Measurements from ENCODE around the gene CD58. TPM values are rescaled to one million over a fixed set of nuclear protein-coding genes. Genes with fewer than 3 reads are reported as not detected.

Gene CD58
- polyA plus RNA-seq, 1 of the 3 experiments (the other 2 are of a cell fraction): 18.1 TPM

DNA sequence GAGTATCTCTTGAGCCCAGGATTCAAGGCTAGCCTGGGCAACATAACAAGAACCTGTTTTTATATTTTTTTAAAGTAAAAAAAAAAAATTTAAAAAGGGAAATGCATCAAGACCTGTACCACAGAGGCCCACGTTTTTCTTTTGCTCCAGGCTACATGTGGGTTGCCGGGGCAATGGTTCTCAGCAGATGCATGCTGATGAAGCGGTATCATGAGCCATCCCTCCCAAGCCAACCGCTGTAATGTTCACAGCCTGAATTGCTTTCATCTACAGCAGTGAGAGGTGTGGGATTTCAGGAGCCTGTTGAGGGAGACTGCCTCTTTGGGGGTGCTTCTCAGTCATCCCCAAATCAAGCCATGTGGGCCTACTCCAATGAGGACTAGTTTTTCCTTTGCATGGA, 60.5 kb downstream of the CD58 start:
- Histone ChIP-seq H3K4me2 (no peak overlapping the region), H3K9me3 (no peaks in the 10 kb centered on the region), H3K4me3 (ENCODE audit: low read depth in 2 of 2, low read length in 1 of 2) (no peak overlapping the region), H3K27ac (ENCODE audit: low read depth in 2 of 2, low read length in 1 of 2) (peak overlapping the region in 1 of 2 experiments; percentile 97; a peak in 2 of 4 replicates), H4K20me1 (ENCODE audit: insufficient read depth) (no peaks in the 10 kb centered on the region), H2AFZ (ENCODE audit: low read depth) (no peak overlapping the region), H3K9ac (no peak overlapping the region), H3K27me3 (ENCODE audit: insufficient read depth) (no peaks in the 10 kb centered on the region), H3F3A (replicated peaks; ENCODE audit: insufficient read depth) (peaks cover 29% of the 10 kb centered on the region), H3K4me1 (ENCODE audit: control insufficient read depth in 1 of 2, insufficient read depth in 2 of 2, low read depth in 1 of 2, low read length in 1 of 2) (peaks cover 14 to 31% of the 10 kb centered on the region in 2 experiments; a peak in 3 of 4 replicates), H3K9me2 (no peaks in the 10 kb centered on the region), H3K36me3 (replicated peaks in 1 of 2; ENCODE audit: control insufficient read depth in 1 of 2, insufficient read depth in 2 of 2, low read length in 1 of 2) (no peaks in the 10 kb centered on the region), H3K79me2 (ENCODE audit: insufficient read depth) (no peaks in the 10 kb centered on the region)
- TF ChIP-seq POLR2AphosphoS5 (IDR thresholded peaks at IDR 0.05; ENCODE audit: low read depth, low read length) (no peak), EP300 (IDR thresholded peaks at IDR 0.05; ENCODE audit: borderline replicate concordance in 1 of 2, low read depth in 1 of 2, low read length in 1 of 2) (no peak), SIN3A (IDR thresholded peaks at IDR 0.05; ENCODE audit: borderline replicate concordance, low read depth, low read length) (no peak), FOSL2 (IDR thresholded peaks at IDR 0.05; ENCODE audit: borderline replicate concordance, low read depth) (no peak), TEAD4 (IDR thresholded peaks at IDR 0.05; ENCODE audit: borderline replicate concordance, insufficient read depth) (no peak), MEF2A (IDR thresholded peaks at IDR 0.05; ENCODE audit: borderline replicate concordance, low read depth) (no peak), EZH2phosphoT487 (IDR thresholded peaks at IDR 0.05; ENCODE audit: borderline replicate concordance, low read depth) (no peak), RCOR1 (IDR thresholded peaks at IDR 0.05; ENCODE audit: low read length) (no peak), RXRA (IDR thresholded peaks at IDR 0.05; ENCODE audit: borderline replicate concordance, low read depth) (no peak), YY1 (IDR thresholded peaks at IDR 0.05; ENCODE audit: low read depth) (no peak), TAF1 (IDR thresholded peaks at IDR 0.05; ENCODE audit: borderline replicate concordance, low read depth, low read length) (no peak), GATA2 (CRISPR knock-in tag; IDR thresholded peaks at IDR 0.05) (no peak)
- TF ChIP-seq, protein P1, sequence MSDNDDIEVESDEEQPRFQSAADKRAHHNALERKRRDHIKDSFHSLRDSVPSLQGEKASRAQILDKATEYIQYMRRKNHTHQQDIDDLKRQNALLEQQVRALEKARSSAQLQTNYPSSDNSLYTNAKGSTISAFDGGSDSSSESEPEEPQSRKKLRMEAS (IDR thresholded peaks at IDR 0.05; ENCODE audit: low read depth): no peak
- TF ChIP-seq, protein P2, sequence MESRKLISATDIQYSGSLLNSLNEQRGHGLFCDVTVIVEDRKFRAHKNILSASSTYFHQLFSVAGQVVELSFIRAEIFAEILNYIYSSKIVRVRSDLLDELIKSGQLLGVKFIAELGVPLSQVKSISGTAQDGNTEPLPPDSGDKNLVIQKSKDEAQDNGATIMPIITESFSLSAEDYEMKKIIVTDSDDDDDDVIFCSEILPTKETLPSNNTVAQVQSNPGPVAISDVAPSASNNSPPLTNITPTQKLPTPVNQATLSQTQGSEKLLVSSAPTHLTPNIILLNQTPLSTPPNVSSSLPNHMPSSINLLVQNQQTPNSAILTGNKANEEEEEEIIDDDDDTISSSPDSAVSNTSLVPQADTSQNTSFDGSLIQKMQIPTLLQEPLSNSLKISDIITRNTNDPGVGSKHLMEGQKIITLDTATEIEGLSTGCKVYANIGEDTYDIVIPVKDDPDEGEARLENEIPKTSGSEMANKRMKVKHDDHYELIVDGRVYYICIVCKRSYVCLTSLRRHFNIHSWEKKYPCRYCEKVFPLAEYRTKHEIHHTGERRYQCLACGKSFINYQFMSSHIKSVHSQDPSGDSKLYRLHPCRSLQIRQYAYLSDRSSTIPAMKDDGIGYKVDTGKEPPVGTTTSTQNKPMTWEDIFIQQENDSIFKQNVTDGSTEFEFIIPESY (IDR thresholded peaks at IDR 0.05; ENCODE audit: borderline replicate concordance, low read depth): no peak
- TF ChIP-seq, protein P3, sequence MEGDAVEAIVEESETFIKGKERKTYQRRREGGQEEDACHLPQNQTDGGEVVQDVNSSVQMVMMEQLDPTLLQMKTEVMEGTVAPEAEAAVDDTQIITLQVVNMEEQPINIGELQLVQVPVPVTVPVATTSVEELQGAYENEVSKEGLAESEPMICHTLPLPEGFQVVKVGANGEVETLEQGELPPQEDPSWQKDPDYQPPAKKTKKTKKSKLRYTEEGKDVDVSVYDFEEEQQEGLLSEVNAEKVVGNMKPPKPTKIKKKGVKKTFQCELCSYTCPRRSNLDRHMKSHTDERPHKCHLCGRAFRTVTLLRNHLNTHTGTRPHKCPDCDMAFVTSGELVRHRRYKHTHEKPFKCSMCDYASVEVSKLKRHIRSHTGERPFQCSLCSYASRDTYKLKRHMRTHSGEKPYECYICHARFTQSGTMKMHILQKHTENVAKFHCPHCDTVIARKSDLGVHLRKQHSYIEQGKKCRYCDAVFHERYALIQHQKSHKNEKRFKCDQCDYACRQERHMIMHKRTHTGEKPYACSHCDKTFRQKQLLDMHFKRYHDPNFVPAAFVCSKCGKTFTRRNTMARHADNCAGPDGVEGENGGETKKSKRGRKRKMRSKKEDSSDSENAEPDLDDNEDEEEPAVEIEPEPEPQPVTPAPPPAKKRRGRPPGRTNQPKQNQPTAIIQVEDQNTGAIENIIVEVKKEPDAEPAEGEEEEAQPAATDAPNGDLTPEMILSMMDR (IDR thresholded peaks at IDR 0.05): no peak
- TF ChIP-seq, protein P4, sequence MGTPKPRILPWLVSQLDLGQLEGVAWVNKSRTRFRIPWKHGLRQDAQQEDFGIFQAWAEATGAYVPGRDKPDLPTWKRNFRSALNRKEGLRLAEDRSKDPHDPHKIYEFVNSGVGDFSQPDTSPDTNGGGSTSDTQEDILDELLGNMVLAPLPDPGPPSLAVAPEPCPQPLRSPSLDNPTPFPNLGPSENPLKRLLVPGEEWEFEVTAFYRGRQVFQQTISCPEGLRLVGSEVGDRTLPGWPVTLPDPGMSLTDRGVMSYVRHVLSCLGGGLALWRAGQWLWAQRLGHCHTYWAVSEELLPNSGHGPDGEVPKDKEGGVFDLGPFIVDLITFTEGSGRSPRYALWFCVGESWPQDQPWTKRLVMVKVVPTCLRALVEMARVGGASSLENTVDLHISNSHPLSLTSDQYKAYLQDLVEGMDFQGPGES (IDR thresholded peaks at IDR 0.05; ENCODE audit: low read depth, low read length): no peak
- TF ChIP-seq, protein P5, sequence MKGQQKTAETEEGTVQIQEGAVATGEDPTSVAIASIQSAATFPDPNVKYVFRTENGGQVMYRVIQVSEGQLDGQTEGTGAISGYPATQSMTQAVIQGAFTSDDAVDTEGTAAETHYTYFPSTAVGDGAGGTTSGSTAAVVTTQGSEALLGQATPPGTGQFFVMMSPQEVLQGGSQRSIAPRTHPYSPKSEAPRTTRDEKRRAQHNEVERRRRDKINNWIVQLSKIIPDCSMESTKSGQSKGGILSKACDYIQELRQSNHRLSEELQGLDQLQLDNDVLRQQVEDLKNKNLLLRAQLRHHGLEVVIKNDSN (IDR thresholded peaks at IDR 0.05; ENCODE audit: borderline replicate concordance, low read depth): no peak
- TF ChIP-seq, protein P6, sequence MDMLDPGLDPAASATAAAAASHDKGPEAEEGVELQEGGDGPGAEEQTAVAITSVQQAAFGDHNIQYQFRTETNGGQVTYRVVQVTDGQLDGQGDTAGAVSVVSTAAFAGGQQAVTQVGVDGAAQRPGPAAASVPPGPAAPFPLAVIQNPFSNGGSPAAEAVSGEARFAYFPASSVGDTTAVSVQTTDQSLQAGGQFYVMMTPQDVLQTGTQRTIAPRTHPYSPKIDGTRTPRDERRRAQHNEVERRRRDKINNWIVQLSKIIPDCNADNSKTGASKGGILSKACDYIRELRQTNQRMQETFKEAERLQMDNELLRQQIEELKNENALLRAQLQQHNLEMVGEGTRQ (IDR thresholded peaks at IDR 0.05; ENCODE audit: borderline replicate concordance, low read depth, low read length): no peak
- ChIA-PET CTCF (interaction anchor here (1.9 to 29.6 kb wide), 5 partner anchors 12 to 371 kb away, joined by 7 to 1099 read pairs (median 21); no protein-coding TSS in a partner anchor), POLR2A (no interaction called here)
- no peak for DNase-seq
- WGBS (ENCODE audit: low lambda C conversion rate): 81% methylated on average over 4 of the region's 4 CpGs
